HepG2 (cell line): ENCODE data around the gene UBTD2. TPM values are rescaled to one million over a fixed set of nuclear protein-coding genes. Genes with fewer than 3 reads are reported as not detected.

Experiments
- CBFB ChIP-seq: sonication (generic); formaldehyde crosslinking; IDR thresholded peaks from 2 replicates; pipeline ENCODE4 v1.4.0; 2020; ENCODE audit warnings: missing genetic modification reagents
- FOXJ3 ChIP-seq: sonication (generic); formaldehyde crosslinking; IDR thresholded peaks from 2 replicates; pipeline ENCODE4 v1.4.0; 2020; ENCODE audit warnings: missing genetic modification reagents, mild to moderate bottlenecking, borderline replicate concordance
- HIC2 ChIP-seq: sonication (generic); formaldehyde crosslinking; IDR thresholded peaks from 2 replicates; pipeline ENCODE4 v1.9.0; 2022; ENCODE audit warnings: low read depth, missing genetic modification reagents
- KLF9 ChIP-seq: IDR thresholded peaks from 2 replicates; pipeline ENCODE4 v1.6.1; 2016; ENCODE audit warnings: low read depth
- MEF2D ChIP-seq: sonication (generic); formaldehyde crosslinking; IDR thresholded peaks from 2 replicates; pipeline ENCODE4 v1.5.1; 2020; ENCODE audit warnings: mild to moderate bottlenecking, missing genetic modification reagents
- MTERF4 ChIP-seq: sonication (generic); formaldehyde crosslinking; IDR thresholded peaks from 2 replicates; pipeline ENCODE4 v1.8.0; 2023; ENCODE audit warnings: mild to moderate bottlenecking, missing genetic modification reagents
- PHF8 ChIP-seq: sonication (generic); formaldehyde crosslinking; IDR thresholded peaks from 2 replicates; pipeline ENCODE4 v1.5.0; 2020; ENCODE audit warnings: missing genetic modification reagents
- RAD21 ChIP-seq: fragments of 450-650 bp; formaldehyde crosslinking; IDR thresholded peaks from 2 replicates; pipeline ENCODE4 v1.5.0; 2020; ENCODE audit warnings: mild to moderate bottlenecking
- RFXAP ChIP-seq: sonication (generic); formaldehyde crosslinking; IDR thresholded peaks from 2 replicates; pipeline ENCODE4 v1.4.0; 2020; ENCODE audit warnings: missing genetic modification reagents, borderline replicate concordance
- SALL1 ChIP-seq: sonication (generic); formaldehyde crosslinking; IDR thresholded peaks from 2 replicates; pipeline ENCODE4 v1.8.0; 2022; ENCODE audit warnings: mild to moderate bottlenecking, missing genetic modification reagents
- SMC3 ChIP-seq: IDR thresholded peaks from 2 replicates; pipeline ENCODE4 v1.6.1; 2011; ENCODE audit warnings: low read length, improper control_type of control experiment
- YEATS4 ChIP-seq: sonication (generic); formaldehyde crosslinking; IDR thresholded peaks from 2 replicates; pipeline ENCODE4 v1.4.0; 2020; ENCODE audit warnings: missing genetic modification reagents, borderline replicate concordance
- YY1 ChIP-seq: IDR thresholded peaks from 2 replicates; pipeline ENCODE4 v1.6.1; 2011; ENCODE audit warnings: low read length, low read depth, moderate library complexity, mild to moderate bottlenecking; ENCODE audit not compliant: insufficient read depth, insufficient replicate concordance
- ZNF205 ChIP-seq: IDR thresholded peaks from 2 replicates; pipeline ENCODE4 v1.6.1; 2018; ENCODE audit warnings: missing biosample characterization, missing genetic modification reagents
- ZNF335 ChIP-seq: sonication (generic); formaldehyde crosslinking; IDR thresholded peaks from 2 replicates; pipeline ENCODE4 v1.4.0; 2020; ENCODE audit warnings: missing genetic modification reagents
- ZNF350 ChIP-seq: sonication (generic); formaldehyde crosslinking; IDR thresholded peaks from 2 replicates; pipeline ENCODE4 v1.4.0; 2020; ENCODE audit warnings: mild to moderate bottlenecking, low read depth, missing genetic modification reagents, borderline replicate concordance
- ZNF430 ChIP-seq: sonication (generic); formaldehyde crosslinking; IDR thresholded peaks from 2 replicates; pipeline ENCODE4 v1.9.0; 2021; ENCODE audit warnings: mild to moderate bottlenecking, missing genetic modification reagents
- ZNF431 ChIP-seq: sonication (generic); formaldehyde crosslinking; IDR thresholded peaks from 2 replicates; pipeline ENCODE4 v1.9.0; 2022; ENCODE audit warnings: missing genetic modification reagents, low read depth, mild to moderate bottlenecking, borderline replicate concordance
- polyA plus RNA-seq, 8 experiments: library from polyadenylated mRNA; depleted of rRNA in 3 of 8; stranded (reverse) in 7 of 8; unstranded in 1 of 8; fragments of >200 nt; fragmentation: Illumina TruSeq in 4 of 8; extraction: Trizol in 4 of 8; gene quantifications; 2 replicates each; pipeline versions ENCODE4 v1.2.1 to v1.2.3, GENCODE V29; 2011 to 2016; ENCODE audit warnings: low read depth in 4 of 8, missing spikeins in 1 of 8, mixed read lengths in 1 of 8; ENCODE audit not compliant: insufficient read depth in 1 of 8
- total RNA-seq, 5 experiments: library from RNA; depleted of rRNA; stranded (reverse); fragments of >200 nt; fragmentation: Illumina TruSeq; extraction: Trizol; gene quantifications; 2 replicates each; pipeline ENCODE4 v1.2.3, GENCODE V29; 2016; ENCODE audit warnings: low read depth in 1 of 5
- TF ChIP-seq, protein P1 (sequence below): sonication (generic); formaldehyde crosslinking; IDR thresholded peaks from 2 replicates; pipeline ENCODE4 v1.5.0; 2020; ENCODE audit warnings: missing genetic modification reagents
- TF ChIP-seq, protein P2 (sequence below), 2 experiments: sonication (generic) in 1 of 2; formaldehyde crosslinking in 1 of 2; IDR thresholded peaks; 2 replicates each; pipeline versions ENCODE4 v1.4.0 to v1.6.1; 2018 to 2020; ENCODE audit warnings: missing genetic modification reagents in 2 of 2, borderline replicate concordance in 1 of 2, low read depth in 1 of 2, mild to moderate bottlenecking in 1 of 2, missing biosample characterization in 1 of 2
- TF ChIP-seq, protein P3 (sequence below): sonication (generic); formaldehyde crosslinking; IDR thresholded peaks from 2 replicates; pipeline ENCODE4 v1.4.0; 2020; ENCODE audit warnings: missing genetic modification reagents

Gene UBTD2
- total and polyA plus RNA-seq, 2 of the 13 experiments (the other 11 are each of a cell fraction or from before 2014, with no cell fraction given), result 15.2 to 24.1 TPM

GRCh38 chr5:172293054-172293744, 9.6 kb upstream of the UBTD2 start (continued):
- TF ChIP-seq, protein P1, sequence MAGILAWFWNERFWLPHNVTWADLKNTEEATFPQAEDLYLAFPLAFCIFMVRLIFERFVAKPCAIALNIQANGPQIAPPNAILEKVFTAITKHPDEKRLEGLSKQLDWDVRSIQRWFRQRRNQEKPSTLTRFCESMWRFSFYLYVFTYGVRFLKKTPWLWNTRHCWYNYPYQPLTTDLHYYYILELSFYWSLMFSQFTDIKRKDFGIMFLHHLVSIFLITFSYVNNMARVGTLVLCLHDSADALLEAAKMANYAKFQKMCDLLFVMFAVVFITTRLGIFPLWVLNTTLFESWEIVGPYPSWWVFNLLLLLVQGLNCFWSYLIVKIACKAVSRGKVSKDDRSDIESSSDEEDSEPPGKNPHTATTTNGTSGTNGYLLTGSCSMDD (CRISPR knock-in tag), result no peak
- 0 out of 2 replicates have a peak, but pooled peaks have one; percentile 27 for TF ChIP-seq ZNF431
- TF ChIP-seq ZNF350 (CRISPR knock-in tag), result no peak; the same call in 1 of the 2 replicates
- TF ChIP-seq YY1, result peak; percentile 24
- TF ChIP-seq YEATS4 (CRISPR knock-in tag), result peak; percentile 44; the same call in 1 of the 2 replicates
- TF ChIP-seq, protein P2, sequence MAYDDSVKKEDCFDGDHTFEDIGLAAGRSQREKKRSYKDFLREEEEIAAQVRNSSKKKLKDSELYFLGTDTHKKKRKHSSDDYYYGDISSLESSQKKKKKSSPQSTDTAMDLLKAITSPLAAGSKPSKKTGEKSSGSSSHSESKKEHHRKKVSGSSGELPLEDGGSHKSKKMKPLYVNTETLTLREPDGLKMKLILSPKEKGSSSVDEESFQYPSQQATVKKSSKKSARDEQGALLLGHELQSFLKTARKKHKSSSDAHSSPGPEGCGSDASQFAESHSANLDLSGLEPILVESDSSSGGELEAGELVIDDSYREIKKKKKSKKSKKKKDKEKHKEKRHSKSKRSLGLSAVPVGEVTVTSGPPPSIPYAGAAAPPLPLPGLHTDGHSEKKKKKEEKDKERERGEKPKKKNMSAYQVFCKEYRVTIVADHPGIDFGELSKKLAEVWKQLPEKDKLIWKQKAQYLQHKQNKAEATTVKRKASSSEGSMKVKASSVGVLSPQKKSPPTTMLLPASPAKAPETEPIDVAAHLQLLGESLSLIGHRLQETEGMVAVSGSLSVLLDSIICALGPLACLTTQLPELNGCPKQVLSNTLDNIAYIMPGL (CRISPR knock-in tag; IDR thresholded peaks at IDR 0.05; ENCODE audit: borderline replicate concordance in 1 of 2, low read depth in 1 of 2), result peak; percentile 63 to 81; a peak in 3 of 4 replicates
- 0 out of 2 replicates have a peak, but pooled peaks have one; percentile 14 for TF ChIP-seq ZNF205 (CRISPR knock-in tag)
- TF ChIP-seq RAD21 (CRISPR knock-in tag), result peak; percentile 93
- TF ChIP-seq, protein P3, sequence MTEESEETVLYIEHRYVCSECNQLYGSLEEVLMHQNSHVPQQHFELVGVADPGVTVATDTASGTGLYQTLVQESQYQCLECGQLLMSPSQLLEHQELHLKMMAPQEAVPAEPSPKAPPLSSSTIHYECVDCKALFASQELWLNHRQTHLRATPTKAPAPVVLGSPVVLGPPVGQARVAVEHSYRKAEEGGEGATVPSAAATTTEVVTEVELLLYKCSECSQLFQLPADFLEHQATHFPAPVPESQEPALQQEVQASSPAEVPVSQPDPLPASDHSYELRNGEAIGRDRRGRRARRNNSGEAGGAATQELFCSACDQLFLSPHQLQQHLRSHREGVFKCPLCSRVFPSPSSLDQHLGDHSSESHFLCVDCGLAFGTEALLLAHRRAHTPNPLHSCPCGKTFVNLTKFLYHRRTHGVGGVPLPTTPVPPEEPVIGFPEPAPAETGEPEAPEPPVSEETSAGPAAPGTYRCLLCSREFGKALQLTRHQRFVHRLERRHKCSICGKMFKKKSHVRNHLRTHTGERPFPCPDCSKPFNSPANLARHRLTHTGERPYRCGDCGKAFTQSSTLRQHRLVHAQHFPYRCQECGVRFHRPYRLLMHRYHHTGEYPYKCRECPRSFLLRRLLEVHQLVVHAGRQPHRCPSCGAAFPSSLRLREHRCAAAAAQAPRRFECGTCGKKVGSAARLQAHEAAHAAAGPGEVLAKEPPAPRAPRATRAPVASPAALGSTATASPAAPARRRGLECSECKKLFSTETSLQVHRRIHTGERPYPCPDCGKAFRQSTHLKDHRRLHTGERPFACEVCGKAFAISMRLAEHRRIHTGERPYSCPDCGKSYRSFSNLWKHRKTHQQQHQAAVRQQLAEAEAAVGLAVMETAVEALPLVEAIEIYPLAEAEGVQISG (CRISPR knock-in tag), result 0 out of 2 replicates have a peak, but pooled peaks have one; percentile 26
- TF ChIP-seq CBFB (CRISPR knock-in tag), result no peak
- TF ChIP-seq ZNF430, result 0 out of 2 replicates have a peak, but pooled peaks have one; percentile 27
- peak; percentile 60; the same call in 1 of the 2 replicates for TF ChIP-seq HIC2 (CRISPR knock-in tag)
- TF ChIP-seq SALL1 (CRISPR knock-in tag), result peak; percentile 56
- no peak for TF ChIP-seq MTERF4 (CRISPR knock-in tag)
- TF ChIP-seq KLF9 (CRISPR knock-in tag), result no peak
- peak; percentile 93 for TF ChIP-seq ZNF335 (CRISPR knock-in tag)
- 0 out of 2 replicates have a peak, but pooled peaks have one; percentile 39 for TF ChIP-seq RFXAP
- TF ChIP-seq MEF2D (CRISPR knock-in tag), result no peak
- TF ChIP-seq SMC3, result peak; percentile 84
- TF ChIP-seq PHF8 (CRISPR knock-in tag), result 0 out of 2 replicates have a peak, but pooled peaks have one; percentile 28
- TF ChIP-seq FOXJ3, result peak; percentile 50; the same call in 1 of the 2 replicates
